NCI-H748 (cell line): Measurements from ENCODE around the gene BBOX1.
"Not testable (repeated sequence)": the region's sequence is repeated elsewhere in the genome, so short reads cannot be mapped to it uniquely, and the experiment has no call there.

Experiments used
- DNase-seq: peaks from one replicate; lab custom pipeline; 2025; ENCODE audit not compliant: unreplicated experiment; lab: John Stamatoyannopoulos, UW

The BBOX1 gene

GRCh38 chr11:27174672-27175210 lies 134.1 kb downstream of the BBOX1 start:
- DNase-seq: no peak

DNA sequence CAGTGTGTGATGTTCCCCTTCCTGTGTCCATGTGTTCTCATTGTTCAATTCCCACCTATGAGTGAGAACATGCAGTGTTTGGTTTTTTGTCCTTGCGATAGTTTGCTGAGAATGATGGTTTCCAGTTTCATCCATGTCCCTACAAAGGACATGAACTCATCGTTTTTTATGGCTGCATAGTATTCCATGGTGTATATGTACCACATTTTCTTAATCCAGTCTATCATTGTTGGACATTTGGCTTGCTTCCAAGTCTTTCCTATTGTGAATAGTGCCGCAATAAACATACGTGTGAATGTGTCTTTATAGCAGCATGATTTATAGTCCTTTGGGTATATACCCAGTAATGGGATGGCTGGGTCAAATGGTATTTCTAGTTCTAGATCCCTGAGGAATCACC lies 134.9 kb downstream of the BBOX1 start:
- DNase-seq: not testable (repeated sequence)
